Upper lobe of right lung (tissue), 1 donor: ENCODE measurements around the gene PITRM1. TPM values are rescaled to one million over a fixed set of nuclear protein-coding genes. Genes with fewer than 3 reads are reported as not detected.

ENCODE experiments used
- ATAC-seq: fragments of 200-7000 bp; cut with Tn5 transposase; one replicate; pipeline ENCODE4 v1.9.1; 2020; ENCODE audit warnings: mild to moderate bottlenecking, moderate library complexity
- DNase-seq: peaks from one replicate; pipeline ENCODE4 v3.0.0-alpha.2; 2020
- H3K27ac ChIP-seq: fragments of 200-600 bp; one replicate; pipeline ENCODE4 v1.8.0; 2022
- H3K27me3 ChIP-seq: fragments of 200-600 bp; one replicate; pipeline ENCODE4 v1.8.0; 2022; ENCODE audit warnings: mild to moderate bottlenecking
- H3K36me3 ChIP-seq: fragments of 200-600 bp; one replicate; pipeline ENCODE4 v1.8.0; 2022
- H3K4me1 ChIP-seq: fragments of 200-600 bp; one replicate; pipeline ENCODE4 v1.8.0; 2022
- H3K4me3 ChIP-seq: fragments of 200-600 bp; one replicate; pipeline ENCODE4 v1.8.0; 2022; ENCODE audit warnings: mild to moderate bottlenecking
- H3K9me3 ChIP-seq: fragments of 200-600 bp; one replicate; pipeline ENCODE4 v1.8.0; 2022
- intact Hi-C: fragments of 100-400 bp; cut with DNase I; formaldehyde crosslinking; loops from one replicate; pipeline ENCODE4 v1.11.0; 2022
- total RNA-seq: library from RNA; stranded (reverse); fragmentation: NEBNext Ultra II Directional; extraction: Animal tissue kit (Norgen Biotek cat#: 25700); gene quantifications from one replicate; pipeline ENCODE4 v1.2.1, GENCODE V29; 2021
- TF ChIP-seq, protein P1 (sequence below): fragments of 200-600 bp; IDR thresholded peaks from one replicate; pipeline ENCODE4 v1.8.0; 2022; ENCODE audit warnings: antibody characterized with exemption
- donor health status: DM: no; HTN: yes; CAD: no; lungs with severe emphysema.

The PITRM1 gene
- total RNA-seq, 1 donor from 2014 or later, result 65.0 TPM

DNA sequence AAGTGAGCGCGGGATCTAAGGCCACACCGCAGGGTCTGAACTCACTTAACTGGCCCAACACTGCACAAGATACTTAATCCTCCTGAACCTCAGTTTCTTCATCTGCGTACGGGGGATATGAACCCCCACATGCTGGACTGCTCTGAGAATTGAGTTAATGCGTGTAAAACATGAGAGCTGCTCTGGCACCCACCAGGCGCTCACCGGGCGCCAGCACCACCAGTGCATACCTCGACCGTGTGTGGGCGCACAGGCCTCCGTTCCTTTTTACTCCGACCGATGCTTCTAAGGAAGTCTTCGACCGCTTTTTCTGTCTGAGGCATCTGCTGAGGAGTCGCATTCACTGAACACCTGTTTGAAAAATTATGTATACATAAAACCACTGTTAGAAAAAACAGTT is 27.2 kb downstream of the PITRM1 start:
- Histone ChIP-seq H3K4me3 (no peak overlapping the region), H3K4me1 (no peaks in the 10 kb centered on the region), H3K9me3 (no peaks in the 10 kb centered on the region), H3K36me3 (peaks cover 98% of the 10 kb centered on the region), H3K27me3 (no peaks in the 10 kb centered on the region), H3K27ac (no peak overlapping the region)
- no peak for ATAC-seq
- intact Hi-C loops, result no loop called here
- TF ChIP-seq, protein P1, sequence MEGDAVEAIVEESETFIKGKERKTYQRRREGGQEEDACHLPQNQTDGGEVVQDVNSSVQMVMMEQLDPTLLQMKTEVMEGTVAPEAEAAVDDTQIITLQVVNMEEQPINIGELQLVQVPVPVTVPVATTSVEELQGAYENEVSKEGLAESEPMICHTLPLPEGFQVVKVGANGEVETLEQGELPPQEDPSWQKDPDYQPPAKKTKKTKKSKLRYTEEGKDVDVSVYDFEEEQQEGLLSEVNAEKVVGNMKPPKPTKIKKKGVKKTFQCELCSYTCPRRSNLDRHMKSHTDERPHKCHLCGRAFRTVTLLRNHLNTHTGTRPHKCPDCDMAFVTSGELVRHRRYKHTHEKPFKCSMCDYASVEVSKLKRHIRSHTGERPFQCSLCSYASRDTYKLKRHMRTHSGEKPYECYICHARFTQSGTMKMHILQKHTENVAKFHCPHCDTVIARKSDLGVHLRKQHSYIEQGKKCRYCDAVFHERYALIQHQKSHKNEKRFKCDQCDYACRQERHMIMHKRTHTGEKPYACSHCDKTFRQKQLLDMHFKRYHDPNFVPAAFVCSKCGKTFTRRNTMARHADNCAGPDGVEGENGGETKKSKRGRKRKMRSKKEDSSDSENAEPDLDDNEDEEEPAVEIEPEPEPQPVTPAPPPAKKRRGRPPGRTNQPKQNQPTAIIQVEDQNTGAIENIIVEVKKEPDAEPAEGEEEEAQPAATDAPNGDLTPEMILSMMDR, result no peak
- DNase-seq, result no peak

DNA sequence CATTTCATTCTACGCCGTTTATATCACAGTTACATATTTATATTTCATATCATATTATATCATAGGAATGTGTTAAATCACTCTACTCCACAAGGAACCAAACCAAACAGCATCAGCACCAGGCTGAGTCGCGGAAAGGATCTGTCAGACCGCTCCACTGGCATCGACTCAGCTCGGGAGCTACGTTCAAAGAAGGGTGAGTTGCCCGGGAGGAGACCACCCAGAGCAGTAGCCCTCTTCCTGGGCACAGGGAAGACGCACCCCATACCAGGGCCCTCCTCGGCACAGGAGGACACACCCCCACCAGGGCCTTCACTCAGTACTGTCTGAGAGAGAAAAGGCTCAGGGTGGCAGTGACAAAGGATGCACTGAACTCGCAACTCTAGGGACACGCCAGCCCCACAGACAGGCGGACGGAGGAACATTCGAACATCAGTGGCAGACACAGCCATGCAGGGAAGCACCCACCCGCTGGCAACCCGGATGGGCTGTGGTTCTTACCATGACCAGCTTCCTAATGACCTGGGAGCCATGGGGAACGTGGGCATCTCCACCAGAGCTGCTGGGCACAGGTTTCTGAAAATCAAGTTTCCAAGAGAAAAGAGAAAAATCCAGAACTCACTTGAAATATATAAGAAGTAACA is 28.7 kb downstream of the PITRM1 start:
- Histone ChIP-seq H3K27ac (no peak overlapping the region), H3K4me1 (no peaks in the 10 kb centered on the region), H3K27me3 (no peaks in the 10 kb centered on the region), H3K9me3 (no peaks in the 10 kb centered on the region), H3K36me3 (peaks cover 98% of the 10 kb centered on the region), H3K4me3 (no peak overlapping the region)
- DNase-seq (no peak), ATAC-seq (no peak)
- intact Hi-C loops, result no loop called here
- TF ChIP-seq, protein P1, result no peak

DNA sequence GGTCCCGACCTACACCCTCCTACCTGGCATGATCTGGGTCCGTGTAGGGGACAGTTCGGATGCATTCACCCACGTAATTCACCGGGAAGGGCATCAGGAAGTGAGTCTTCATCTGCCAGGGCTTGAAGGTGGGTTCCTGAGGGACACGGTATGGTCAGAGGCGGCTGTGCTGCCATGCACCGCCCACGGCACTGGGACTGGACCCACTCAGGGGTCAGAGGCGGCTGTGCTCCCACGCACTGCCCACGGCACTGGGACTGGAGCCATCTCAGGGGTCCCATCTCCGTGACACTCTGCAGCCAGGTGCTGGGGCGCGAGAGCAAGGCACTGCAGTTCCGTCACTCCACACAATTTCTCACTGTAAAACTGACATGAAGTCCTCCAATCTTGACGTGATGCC is 29.2 kb downstream of the PITRM1 start:
- TF ChIP-seq, protein P1, result no peak
- Histone ChIP-seq H3K4me1 (no peaks in the 10 kb centered on the region), H3K36me3 (peaks cover 98% of the 10 kb centered on the region), H3K27me3 (no peaks in the 10 kb centered on the region), H3K4me3 (no peak overlapping the region), H3K9me3 (no peaks in the 10 kb centered on the region), H3K27ac (no peak overlapping the region)
- no peak for ATAC-seq
- DNase-seq, result no peak
- intact Hi-C loops, result no loop called here

DNA sequence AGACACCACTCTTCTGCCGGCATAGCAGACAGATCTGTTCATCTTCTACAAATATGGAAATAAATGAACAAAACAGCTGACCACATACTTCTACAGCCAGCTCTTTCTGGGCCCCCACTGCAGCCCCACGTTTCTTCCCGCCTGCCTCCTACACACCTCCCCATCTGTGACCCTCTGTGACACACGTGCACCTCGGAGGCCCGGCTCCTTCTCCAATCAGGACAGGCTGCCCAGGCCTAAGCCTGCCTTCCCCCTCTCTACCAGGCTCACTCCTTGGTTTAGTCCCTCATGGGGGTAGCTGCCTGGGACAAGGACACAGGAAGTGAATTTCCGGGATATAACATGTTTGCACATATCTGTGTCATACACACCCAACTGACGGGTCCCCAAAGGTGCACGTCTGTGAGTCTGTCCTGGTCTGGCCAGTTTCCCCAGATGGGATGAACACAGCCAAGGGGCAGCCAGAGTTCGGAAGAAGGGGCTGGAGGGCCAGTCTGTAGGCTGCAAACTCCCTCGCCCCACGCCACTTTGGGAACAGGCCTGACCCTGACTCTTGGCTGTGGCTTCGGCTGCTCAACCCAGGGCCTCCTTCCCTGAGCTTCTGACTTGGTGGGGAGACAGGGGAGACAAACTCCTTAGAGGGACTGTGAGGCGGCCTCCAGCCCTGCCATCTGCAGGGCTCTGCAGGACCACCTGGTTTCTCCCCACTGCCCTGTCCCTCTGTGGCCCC is 30.3 kb downstream of the PITRM1 start:
- TF ChIP-seq, protein P1, result no peak
- H3K36me3 ChIP-seq, result peaks cover 100% of the 10 kb centered on the region

DNA sequence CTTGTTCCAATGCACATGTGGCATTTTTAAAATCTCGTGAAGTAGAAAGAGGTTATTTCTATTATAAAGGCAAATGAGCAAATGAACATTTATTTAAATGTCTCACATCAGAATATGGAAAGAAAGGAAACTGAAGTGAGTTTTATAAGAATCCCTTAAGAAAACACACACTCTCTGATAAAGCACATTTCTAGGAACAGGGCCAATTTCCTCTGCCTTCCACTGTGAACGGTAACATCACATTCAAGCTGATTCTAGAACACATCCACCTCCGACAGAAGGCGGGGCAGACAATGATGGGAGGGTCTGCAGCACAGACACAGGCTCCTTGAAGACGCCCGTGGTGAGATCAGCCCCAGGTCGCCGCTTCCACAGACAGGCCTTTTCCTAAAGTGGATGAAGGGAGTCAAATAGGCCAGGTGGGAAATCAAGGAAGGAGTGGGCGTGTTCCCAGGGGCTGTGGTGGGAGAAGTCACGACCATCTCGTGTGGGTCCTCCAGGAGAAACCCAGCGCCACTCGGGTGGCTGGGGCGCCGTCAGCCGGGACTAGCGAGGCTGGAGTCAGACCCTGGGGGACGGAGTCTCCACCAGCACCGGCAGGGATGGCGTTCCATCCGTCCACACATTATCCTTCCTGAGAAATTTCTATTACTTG is 31.1 kb downstream of the PITRM1 start:
- no peaks in the 10 kb centered on the region for H3K27me3 ChIP-seq
- intact Hi-C loops, result no loop called here
- DNase-seq (no peak), ATAC-seq (no peak)
- no peaks in the 10 kb centered on the region for H3K9me3 ChIP-seq
- peaks cover 100% of the 10 kb centered on the region for H3K36me3 ChIP-seq
- no peak overlapping the region for H3K4me3 ChIP-seq
- no peaks in the 10 kb centered on the region for H3K4me1 ChIP-seq
- H3K27ac ChIP-seq, result no peak overlapping the region
- TF ChIP-seq, protein P1, result no peak

More for the DNA sequence above, 30.3 kb downstream of the PITRM1 start:
- H3K9me3 ChIP-seq, result no peaks in the 10 kb centered on the region
- DNase-seq, result no peak
- H3K27ac ChIP-seq, result no peak overlapping the region
- no peak overlapping the region for H3K4me3 ChIP-seq
- intact Hi-C loops, result no loop called here
- H3K27me3 ChIP-seq, result no peaks in the 10 kb centered on the region
- ATAC-seq, result no peak
- no peaks in the 10 kb centered on the region for H3K4me1 ChIP-seq
